SU-DHL-6 (cell line): Measurements from ENCODE around the gene NREP.

Source experiments
- CTCF ChIP-seq: fragments of 200-600 bp; sonication (generic); IDR thresholded peaks from one replicate; pipeline ENCODE4 v1.5.1; 2017; ENCODE audit warnings: antibody characterized with exemption, mild to moderate bottlenecking, low read length, moderate library complexity; ENCODE audit not compliant: insufficient read depth, poor library complexity, severe bottlenecking
- EZH2phosphoT487 ChIP-seq: fragments of 200-600 bp; sonication (generic), shearing (Covaris generic); conservative IDR thresholded peaks from 2 replicates; pipeline ENCODE4 v1.6.1; 2018; ENCODE audit warnings: mild to moderate bottlenecking, antibody characterized with exemption, low read length, moderate library complexity, mixed read lengths

GRCh38 chr5:111745075-111745739 lies 11.8 kb downstream of the NREP start:
- TF ChIP-seq CTCF (no peak), EZH2phosphoT487 (no peak)
